ENCODE results near the gene AKAP13.

DNA sequence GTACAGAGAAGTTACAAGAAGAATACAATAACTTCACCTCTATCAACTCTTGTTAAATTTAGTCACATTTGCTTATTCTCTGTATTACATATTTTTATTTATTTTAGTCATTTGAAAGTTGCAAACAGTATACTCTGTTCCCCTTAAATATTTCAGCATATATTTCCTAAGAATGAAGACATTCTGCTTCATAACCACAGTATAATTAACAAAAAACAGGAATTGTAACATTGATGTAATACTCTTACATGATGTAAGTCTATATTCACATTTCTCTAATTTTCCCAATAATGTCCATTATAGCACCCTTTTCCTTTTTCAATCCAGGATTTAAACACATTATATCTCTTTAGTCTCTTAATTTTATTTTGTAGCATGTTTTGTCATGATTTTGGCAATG lies 112.0 kb downstream of the AKAP13 start:
- TF ChIP-seq, protein P1, sequence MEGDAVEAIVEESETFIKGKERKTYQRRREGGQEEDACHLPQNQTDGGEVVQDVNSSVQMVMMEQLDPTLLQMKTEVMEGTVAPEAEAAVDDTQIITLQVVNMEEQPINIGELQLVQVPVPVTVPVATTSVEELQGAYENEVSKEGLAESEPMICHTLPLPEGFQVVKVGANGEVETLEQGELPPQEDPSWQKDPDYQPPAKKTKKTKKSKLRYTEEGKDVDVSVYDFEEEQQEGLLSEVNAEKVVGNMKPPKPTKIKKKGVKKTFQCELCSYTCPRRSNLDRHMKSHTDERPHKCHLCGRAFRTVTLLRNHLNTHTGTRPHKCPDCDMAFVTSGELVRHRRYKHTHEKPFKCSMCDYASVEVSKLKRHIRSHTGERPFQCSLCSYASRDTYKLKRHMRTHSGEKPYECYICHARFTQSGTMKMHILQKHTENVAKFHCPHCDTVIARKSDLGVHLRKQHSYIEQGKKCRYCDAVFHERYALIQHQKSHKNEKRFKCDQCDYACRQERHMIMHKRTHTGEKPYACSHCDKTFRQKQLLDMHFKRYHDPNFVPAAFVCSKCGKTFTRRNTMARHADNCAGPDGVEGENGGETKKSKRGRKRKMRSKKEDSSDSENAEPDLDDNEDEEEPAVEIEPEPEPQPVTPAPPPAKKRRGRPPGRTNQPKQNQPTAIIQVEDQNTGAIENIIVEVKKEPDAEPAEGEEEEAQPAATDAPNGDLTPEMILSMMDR (IDR thresholded peaks at IDR 0.05), result no peak
- no peak for TF ChIP-seq EZH2 (IDR thresholded peaks at IDR 0.05; ENCODE audit: borderline replicate concordance, insufficient read depth, low read depth, low read length, poor library complexity, severe bottlenecking)

Data from B cell (primary cell).